NCI-H1417 treated with DMSO at 0.1 percent for 48 hours (cell line): ENCODE data around the gene CCDC134.
"Not testable (repeated sequence)": the region's sequence is repeated elsewhere in the genome, so short reads cannot be mapped to it uniquely, and the experiment has no call there.

Source experiments
- DNase-seq: peaks from one replicate; lab custom pipeline; 2025; lab: John Stamatoyannopoulos, UW

Gene CCDC134

DNA sequence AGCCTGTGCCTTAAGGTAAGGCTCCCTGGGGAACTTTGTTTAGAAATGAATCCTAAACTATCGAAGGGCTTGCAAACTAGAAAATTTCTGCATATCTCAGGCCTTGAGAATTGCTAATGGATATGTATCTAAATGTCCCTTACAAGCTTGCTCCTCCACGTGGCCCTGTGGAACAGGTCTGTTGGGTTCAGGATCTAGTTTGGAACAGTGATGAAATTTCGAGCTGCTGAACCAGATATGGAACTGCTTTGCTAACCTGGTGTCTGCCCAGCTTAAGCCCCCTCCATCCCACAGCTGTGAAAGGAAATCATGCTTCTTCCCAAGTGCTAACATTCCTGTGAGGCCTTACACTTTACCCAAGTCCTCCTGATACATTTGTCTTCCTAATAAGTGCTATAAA lies 44.0 kb downstream of the CCDC134 start:
- no peak for DNase-seq

DNA sequence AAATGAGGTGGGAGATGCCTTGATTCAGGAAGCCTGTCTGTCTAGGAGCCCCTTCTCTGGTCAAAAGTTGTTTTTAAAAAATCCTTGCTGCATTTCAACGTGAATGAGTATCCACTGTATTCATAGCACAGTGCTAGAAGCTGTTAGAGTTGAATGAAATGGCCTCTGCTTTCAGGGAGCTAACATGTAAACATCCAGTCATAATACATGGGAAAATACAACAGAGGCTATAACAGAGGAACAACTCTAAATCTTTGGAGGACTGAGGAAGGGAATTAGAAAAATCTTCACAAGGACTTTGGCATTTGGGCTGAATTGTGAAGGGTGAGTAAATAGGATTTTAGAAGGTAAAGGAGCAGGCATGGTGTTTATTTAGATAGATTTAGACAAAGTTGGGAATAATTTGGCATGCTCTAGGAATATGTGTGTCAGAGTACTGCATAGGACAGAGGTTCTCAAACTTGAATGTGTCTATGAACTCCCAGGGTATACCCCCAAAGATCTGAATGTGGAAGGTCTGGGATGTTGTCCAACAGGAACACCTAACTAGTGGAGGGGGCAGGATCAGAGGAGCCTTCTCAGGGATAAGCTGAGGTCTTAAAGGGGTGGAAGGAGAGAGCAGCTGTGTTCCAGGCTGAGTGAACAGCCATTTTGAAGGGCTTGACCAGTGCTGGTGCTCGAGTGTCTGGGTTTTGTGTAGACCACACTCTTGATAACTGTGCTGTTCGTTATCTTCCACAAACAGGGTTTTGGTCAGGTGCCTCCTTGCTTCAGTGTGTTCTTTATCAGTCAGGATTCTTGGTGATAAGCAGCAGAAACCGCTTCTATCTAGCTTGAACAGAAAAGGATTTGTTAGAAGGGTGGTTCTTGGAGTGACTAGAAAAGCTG lies 45.1 kb downstream of the CCDC134 start:
- DNase-seq: no peak

DNA sequence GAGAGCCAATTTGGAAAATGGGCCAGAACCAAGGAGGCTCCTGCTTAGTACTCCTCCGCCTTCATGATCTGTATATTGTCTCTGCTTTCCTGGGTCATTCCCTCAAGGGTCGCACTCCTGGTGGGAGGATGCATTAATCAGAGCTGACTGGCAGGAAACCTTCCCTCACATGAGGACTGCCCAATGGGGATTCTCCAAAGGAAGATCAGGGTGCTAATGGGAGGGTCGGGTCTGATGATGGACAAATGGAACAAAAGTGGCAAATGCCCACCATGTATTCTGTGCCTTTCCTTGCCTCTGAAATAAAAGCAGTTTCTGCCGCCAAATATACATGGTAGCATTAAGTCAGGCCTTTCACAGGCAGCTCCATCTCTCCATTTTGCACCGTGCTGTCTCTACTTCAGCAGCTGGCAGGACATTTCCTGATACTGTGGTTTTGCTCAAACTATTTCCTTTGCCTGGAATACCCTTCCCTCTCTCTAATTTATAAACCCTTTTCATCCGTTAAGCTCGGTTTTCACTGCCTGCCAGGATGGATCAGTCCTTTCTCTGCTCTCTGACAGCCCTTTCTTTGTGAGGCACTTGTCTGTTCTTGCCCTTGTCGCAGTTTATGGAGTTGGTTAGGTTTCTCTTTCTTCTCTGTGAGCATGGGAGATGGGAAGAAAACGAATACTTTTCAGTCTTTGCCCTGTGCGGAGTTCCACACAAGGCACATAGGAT lies 45.9 kb downstream of the CCDC134 start:
- DNase-seq: no peak

DNA sequence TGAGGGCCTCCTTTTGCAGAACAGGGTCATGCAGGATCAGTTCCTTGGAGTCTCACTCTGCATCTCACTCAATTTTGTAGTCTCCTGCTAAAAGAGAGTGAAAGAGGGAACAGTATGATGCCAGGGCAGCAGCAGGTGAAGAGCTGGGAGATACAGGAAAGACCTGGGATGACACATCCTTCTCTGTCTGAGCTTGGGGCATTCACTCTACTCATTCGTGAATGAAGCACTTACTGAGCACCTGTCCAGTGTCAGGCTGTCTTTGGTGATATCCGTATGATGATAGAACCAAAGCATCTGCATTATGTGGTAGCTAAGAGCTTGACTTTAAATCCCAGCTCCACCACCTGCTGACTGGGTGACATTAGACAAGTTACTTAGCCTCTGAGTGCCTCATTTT lies 46.8 kb downstream of the CCDC134 start:
- no peak for DNase-seq

DNA sequence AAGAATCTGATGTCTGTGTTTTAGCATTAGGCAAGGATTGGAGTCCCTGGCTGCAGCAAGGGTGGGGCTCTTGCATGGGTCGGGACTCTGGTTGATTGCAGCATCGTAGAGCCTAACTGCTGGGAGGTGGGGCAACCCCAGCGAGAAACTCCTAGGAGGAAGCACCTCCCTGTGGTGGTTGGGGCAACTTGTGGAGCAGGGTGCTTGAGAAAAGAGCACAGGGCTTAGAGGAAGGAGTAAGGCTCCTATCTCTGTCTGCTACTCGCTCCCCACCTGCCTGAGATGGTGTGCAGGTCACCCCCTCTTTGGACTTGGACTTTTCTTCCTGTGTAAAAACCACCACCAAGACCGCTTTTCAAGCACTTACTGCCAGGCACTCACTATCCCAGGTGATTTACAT lies 48.0 kb downstream of the CCDC134 start:
- DNase-seq: no peak

DNA sequence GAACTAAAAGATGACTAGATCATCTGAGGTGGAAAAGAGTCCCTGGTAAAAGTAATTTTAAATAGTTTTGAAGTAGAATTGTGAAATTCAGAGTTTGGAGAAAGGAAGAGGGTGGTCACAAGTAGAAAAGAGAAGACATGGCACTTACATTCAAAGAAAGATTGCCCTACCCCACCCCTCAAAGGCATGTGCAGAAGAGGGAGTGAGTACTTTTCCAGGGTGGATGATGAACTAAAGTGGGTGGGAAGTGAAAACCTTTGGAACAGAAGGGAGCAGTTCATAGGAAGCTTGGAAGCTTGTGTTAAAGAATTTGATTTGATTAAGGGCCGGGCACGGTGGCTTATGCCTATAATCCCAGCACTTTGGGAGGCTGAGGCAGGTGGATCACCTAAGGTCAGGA lies 56.0 kb downstream of the CCDC134 start:
- DNase-seq: no peak

DNA sequence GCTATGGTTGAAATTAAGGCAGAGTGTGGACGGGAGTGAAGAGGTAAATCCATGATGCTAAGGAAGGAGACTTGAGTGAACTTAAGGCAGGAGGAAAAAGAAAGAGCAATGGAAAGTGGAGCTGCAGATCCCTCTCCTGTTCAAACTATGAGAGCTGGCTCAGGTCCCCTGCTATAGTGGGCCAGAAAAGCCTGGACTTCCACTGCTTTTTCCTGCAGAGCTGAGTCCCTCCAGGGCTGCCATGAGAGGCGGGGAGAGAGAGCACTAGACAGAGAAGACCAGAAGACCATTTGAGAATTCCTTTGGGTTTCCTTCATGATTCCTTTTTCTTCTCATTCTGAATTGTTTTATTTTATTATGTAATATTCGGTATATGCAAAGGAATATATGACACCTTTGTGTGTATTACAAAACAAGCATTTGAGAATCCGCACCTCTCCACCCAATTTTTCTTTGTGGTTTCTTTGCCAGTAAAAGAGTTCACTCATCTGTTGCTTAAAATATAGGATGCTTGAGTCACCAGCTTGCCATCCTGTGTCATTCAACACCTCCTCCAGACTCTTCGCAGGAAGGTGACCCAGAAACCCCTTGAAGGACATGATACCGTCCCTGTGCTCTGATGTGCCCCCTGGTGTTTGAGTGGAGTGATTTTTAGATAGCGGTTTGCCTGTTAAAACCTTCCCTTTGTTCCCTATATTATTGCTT lies 56.8 kb downstream of the CCDC134 start:
- DNase-seq: no peak

DNA sequence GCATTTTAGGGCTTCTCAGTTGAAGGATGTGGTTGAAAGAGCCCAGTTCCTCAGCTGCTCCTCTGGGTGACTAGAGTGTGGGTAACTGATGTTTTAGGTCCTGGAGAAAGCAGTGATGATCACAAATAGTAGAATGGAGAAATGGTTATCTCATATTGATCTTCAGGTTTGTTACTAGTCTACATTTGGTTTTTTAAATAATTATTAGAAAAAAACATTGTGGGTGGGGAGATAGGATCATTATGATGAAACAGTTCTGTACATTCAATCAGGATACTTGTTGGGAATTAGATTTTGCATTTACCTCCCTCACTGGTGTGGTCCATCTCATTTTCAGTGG lies 57.4 kb downstream of the CCDC134 start:
- no peak for DNase-seq

DNA sequence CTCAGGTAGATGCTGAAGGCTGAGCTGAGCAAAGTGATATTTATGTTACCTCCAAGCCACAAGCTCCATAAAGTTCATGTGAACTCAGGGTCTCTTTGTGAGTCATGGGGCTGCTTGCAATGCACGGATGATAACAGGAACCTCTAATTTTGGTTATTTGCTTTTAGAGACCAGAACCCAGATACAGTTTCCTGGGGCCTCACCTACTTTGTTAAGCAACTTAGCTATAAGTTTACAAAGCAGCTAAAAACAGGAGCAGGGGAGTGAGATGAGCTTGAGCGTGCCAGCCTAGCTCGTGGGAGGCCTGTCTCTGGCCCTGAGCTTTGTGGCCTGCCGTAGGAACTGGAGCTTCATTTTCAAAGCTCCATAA lies 61.7 kb downstream of the CCDC134 start:
- DNase-seq: no peak

DNA sequence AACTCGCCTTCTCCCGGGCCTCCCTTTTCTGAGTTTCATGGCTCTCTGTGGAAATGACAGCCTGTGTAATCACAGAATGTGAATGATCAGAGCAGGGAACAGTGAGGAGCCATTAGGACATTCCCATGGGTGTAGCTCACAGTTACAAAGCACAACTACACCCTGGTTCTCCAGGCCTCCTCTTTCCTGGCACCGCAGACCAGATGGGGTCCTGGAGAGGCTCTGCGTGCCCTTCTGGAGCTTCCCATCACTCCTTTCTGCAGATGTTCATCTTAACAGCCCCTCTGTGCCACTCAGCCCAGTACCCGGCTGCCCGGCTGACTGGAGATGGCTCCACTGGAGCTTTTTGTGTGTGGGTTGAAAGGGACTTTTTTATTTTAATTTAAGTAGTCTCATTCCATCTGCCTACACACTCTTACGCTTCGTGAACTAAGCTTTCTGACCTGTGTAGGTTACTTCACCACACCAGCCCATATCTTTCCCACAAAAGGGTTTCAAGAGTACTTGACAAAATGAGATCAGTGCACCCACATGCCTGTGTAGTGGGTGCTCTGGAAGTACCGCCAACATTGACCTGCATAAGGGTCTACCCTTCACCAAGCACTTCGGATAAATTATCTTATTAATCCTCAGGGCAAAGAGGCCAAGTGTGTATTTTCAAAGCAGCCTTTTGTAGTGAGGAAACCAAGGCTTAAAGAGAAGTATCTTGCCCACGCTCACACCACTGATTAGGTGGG lies 62.2 kb downstream of the CCDC134 start:
- no peak for DNase-seq

DNA sequence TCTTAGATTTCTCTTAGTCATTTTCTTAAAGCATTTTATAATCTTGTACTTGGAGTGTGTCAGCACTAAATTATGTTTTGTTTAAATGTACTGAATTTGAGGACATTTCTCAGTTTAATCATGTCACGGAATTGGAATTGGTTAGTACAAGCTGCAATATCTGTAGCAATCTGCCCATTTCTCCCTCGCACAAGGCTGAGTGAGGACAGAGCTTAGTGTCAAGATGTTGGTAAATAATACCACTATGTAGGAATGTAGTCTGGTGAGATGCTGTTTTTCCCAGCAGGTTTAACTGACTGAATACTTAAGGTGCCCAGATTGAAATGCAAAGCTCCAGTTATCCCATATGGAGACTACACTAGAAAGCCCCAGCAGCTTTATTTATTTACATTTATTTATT lies 63.0 kb downstream of the CCDC134 start:
- DNase-seq: no peak

DNA sequence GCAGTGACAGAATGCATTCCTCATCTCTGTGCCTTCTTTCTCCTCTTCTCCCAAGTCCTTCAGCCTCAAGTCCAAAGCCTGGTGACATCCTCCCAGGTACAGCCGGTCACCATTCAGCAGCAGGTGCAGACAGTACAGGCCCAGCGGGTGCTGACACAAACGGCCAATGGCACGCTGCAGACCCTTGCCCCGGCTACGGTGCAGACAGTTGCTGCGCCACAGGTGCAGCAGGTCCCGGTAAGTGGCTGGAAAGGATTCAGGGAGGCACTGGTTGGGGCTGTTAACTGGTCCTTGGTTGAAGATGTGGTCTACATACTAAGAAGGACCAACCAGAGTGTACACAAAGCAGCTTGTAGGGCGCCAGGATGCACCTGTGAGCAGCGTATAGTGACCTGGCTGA lies 68.1 kb downstream of the CCDC134 start:
- DNase-seq: no peak

DNA sequence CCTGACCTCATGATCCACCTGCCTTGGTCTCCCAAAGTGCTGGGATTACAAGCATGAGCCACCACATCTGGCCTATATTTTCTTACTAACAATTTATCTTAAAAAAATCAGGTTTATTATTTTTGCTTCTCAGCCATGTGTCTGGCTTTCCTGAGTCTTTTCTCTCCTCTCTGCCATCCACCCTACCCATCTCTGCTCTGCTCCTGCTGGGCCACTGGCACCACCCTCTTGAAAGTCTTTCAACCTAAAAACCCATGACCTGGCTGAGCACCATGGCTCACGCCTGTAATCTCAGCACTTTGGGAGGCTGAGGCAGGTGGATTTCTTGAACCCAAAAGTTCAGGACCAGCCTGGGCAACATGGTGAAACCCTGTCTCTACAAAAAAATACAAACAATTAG lies 69.6 kb downstream of the CCDC134 start:
- not testable (repeated sequence) for DNase-seq

DNA sequence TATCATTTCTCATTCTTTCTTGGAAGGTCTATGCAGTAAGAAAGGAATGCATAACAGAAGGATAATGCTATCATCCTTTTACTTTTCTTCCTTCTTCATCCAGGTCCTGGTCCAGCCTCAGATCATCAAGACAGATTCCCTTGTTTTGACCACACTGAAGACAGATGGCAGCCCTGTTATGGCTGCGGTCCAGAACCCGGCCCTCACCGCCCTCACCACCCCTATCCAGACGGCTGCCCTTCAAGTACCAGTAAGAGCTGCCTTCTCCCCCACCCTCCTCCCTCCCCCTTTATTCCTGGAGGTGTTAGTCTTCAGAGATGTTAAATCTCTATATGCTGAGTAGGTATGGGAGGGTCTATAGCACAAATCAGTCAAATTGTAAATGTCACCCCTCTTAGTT lies 70.3 kb downstream of the CCDC134 start:
- no peak for DNase-seq

DNA sequence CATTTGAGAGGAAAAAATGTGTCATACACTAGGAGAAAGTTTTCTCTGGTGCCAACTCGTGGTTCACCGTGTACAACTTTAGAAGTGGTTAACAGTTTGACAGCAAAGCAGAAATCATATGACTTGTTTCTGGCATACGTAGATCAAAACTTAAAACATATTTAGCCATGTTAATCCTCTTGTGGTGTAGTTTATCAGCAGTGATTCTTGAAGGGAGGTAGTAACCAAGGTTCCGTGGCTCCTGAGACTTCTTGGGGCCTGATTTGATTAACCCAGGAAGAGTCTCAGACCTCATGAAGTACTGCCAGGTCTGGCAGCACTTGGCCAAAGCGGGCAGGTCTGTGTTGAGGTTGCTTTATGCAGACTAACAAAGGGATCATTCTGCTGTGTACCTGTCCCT lies 72.9 kb downstream of the CCDC134 start:
- no peak for DNase-seq

DNA sequence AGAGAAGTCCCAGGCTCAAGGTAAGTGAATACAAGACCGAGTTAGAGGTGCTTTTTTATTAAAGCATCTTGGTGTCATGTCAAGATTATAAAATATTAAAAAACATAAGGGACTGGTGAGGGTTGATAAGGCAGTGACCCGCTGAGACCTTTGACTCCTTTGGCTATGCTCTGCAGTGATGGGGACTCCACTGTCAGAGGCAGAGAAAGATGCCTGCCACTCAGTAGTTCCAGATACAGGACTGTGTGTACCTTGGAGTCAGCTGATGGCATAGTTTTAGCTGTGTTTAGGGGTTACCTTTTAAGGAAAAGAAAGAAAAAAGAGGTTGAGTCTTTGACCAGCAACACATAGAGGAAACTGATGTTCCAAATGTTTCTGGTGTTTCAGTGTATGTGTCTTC lies 73.6 kb downstream of the CCDC134 start:
- DNase-seq: no peak

DNA sequence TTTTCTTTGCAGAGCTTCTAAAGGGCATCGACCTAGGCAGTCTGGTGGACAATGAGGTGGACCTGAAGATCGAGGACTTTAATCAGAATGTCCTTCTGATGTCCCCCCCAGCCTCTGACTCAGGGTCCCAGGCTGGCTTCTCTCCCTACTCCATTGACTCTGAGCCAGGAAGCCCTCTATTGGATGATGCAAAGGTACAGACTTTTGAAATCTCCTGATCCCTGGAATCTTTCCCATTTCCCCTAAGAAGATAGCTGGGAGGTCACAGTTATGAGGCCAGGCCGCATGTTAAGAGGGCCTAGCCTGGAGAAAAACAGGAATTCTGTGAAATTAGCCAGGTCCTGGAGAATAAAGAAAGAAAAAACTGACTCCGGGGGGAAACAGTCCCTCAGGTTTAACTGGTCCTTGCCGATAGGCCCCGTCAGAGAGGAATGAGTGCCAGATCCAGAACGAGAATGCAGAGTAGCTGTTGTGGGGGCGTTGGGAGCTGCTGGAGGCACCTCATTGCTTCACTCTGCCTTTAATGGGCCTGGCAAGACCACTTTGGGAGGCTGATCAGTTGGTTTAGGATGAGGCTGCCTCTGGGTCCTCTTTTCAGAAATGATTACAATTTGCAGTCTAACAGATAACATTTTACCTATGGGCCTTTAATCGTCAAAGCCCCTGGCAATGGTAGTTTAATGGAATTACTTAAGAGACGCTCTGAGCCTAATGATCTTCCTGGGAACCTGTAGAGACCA lies 75.2 kb downstream of the CCDC134 start:
- DNase-seq: no peak
